DOHH2 (cell line): ENCODE data around the gene TBC1D14.

ENCODE experiments used
- CTCF ChIP-seq: fragments of 200-600 bp; sonication (generic); IDR thresholded peaks from one replicate; pipeline ENCODE4 v1.5.1; 2014; ENCODE audit warnings: antibody characterized with exemption, mild to moderate bottlenecking, low read depth, low read length; ENCODE audit not compliant: poor library complexity, severe bottlenecking
- EZH2phosphoT487 ChIP-seq: fragments of 200-600 bp; sonication (generic); IDR thresholded peaks from 2 replicates; pipeline ENCODE4 v1.6.1; 2017; ENCODE audit warnings: borderline replicate concordance, mild to moderate bottlenecking, antibody characterized with exemption, low read length, moderate library complexity, mixed read lengths

- TF ChIP-seq CTCF (no peak), EZH2phosphoT487 (no peak)
Observed at GRCh38 chr4:6957148-6957520, 47.5 kb downstream of the TBC1D14 start.
